PC-3 (cell line): ENCODE data around the gene SMYD3. TPM values are rescaled to one million over a fixed set of nuclear protein-coding genes. Genes with fewer than 3 reads are reported as not detected.
A peak's percentile ranks its signal among the peaks of the same experiment; 100 is the strongest.

ENCODE experiments used
- ATAC-seq: fragments of 200-7000 bp; cut with Tn5 transposase; 2 replicates; pipeline ENCODE4 v1.9.1; 2020; ENCODE audit warnings: mild to moderate bottlenecking, moderate library complexity
- BruUV-seq: library from RNA; stranded (reverse); fragments of 400-500 nt; replicated peaks from 2 replicates; lab custom pipeline; 2021; lab: Mats Ljungman, UMichigan
- CTCF ChIA-PET: fragments of 300-600 bp; sonication (Branson Sonifier 250); formaldehyde crosslinking; loops from one replicate; lab custom pipeline; 2022; ENCODE audit warnings: antibody characterized with exemption; lab: Charles Lee
- POLR2A ChIA-PET: fragments of 300-600 bp; sonication (Branson Sonifier 250); formaldehyde crosslinking; loops from one replicate; lab custom pipeline; 2022; ENCODE audit warnings: antibody characterized with exemption; ENCODE audit not compliant: unreplicated experiment; lab: Charles Lee
- DNase-seq: peaks from one replicate; pipeline ENCODE4 v3.0.0-alpha.2; 2015
- H2AFZ ChIP-seq: fragments of 300-600 bp; sonication (generic); 2 replicates; pipeline ENCODE4 v1.6.0; 2016; ENCODE audit warnings: antibody characterized with exemption, low read length
- H3F3A ChIP-seq: fragments of 300-600 bp; sonication (generic); one replicate; pipeline ENCODE4 v1.6.0; 2017; ENCODE audit warnings: antibody characterized with exemption, low read length, control low read depth, mild to moderate bottlenecking; ENCODE audit not compliant: unreplicated experiment
- H3K27ac ChIP-seq: fragments of 300-600 bp; sonication (generic); 2 replicates; pipeline ENCODE4 v1.5.1; 2016; ENCODE audit warnings: mild to moderate bottlenecking, low read length
- H3K27me3 ChIP-seq: fragments of 300-600 bp; sonication (generic); 2 replicates; pipeline ENCODE4 v1.6.1; 2016; ENCODE audit warnings: low read length, mixed read lengths
- H3K36me3 ChIP-seq: fragments of 300-600 bp; sonication (generic); 2 replicates; pipeline ENCODE4 v1.6.1; 2016; ENCODE audit warnings: low read depth, mixed run types, low read length, mixed read lengths
- H3K4me1 ChIP-seq: fragments of 300-600 bp; sonication (generic); 2 replicates; pipeline ENCODE4 v1.5.1; 2016; ENCODE audit warnings: low read length; ENCODE audit not compliant: insufficient read depth
- H3K4me2 ChIP-seq: fragments of 300-600 bp; sonication (generic); 2 replicates; pipeline ENCODE4 v1.6.0; 2016; ENCODE audit warnings: low read length
- H3K4me3 ChIP-seq: fragments of 300-600 bp; sonication (generic); 2 replicates; pipeline ENCODE4 v1.5.1; 2016; ENCODE audit warnings: mild to moderate bottlenecking, low read length, mixed read lengths
- H3K79me2 ChIP-seq: fragments of 300-600 bp; sonication (generic); 2 replicates; pipeline ENCODE4 v1.6.1; 2017; ENCODE audit warnings: low read length, mixed read lengths
- H3K9ac ChIP-seq: fragments of 300-600 bp; sonication (generic); 2 replicates; pipeline ENCODE4 v1.6.0; 2016; ENCODE audit warnings: mild to moderate bottlenecking, low read length
- H3K9me2 ChIP-seq: fragments of 300-600 bp; sonication (generic); replicated peaks from 2 replicates; pipeline ENCODE4 v1.6.1; 2016; ENCODE audit warnings: mixed run types, low read length, mixed read lengths
- H3K9me3 ChIP-seq: fragments of 300-600 bp; sonication (generic); 2 replicates; pipeline ENCODE4 v1.6.1; 2016; ENCODE audit warnings: low read length, mixed read lengths
- H4K20me1 ChIP-seq: fragments of 300-600 bp; sonication (generic); 2 replicates; pipeline ENCODE4 v1.6.1; 2016; ENCODE audit warnings: low read length, mixed read lengths
- EZH2 ChIP-seq: fragments of 300-600 bp; sonication (generic); IDR thresholded peaks from one replicate; pipeline ENCODE4 v1.6.1; 2017; ENCODE audit warnings: antibody characterized with exemption, mild to moderate bottlenecking, low read length; ENCODE audit not compliant: unreplicated experiment
- EZH2phosphoT487 ChIP-seq: fragments of 300-600 bp; sonication (generic); IDR thresholded peaks from 2 replicates; pipeline ENCODE4 v1.6.1; 2018; ENCODE audit warnings: mild to moderate bottlenecking, antibody characterized with exemption, low read length, borderline replicate concordance
- intact Hi-C: fragments of 100-400 bp; cut with micrococcal nuclease; formaldehyde crosslinking; loops from 2 replicates; pipeline ENCODE4 v1.9.0; 2023
- total RNA-seq: library from RNA; depleted of rRNA; stranded (reverse); fragments of >200 nt; gene quantifications from 2 replicates; pipeline ENCODE4 v1.2.3, GENCODE V29; 2014
- TF ChIP-seq, protein P1 (sequence below): fragments of 300-600 bp; sonication (generic); conservative IDR thresholded peaks from 2 replicates; pipeline ENCODE4 v1.5.1; 2017; ENCODE audit warnings: antibody characterized with exemption, low read depth, mild to moderate bottlenecking, low read length

Gene SMYD3
- total RNA-seq, 1 experiment from 2014 or later, result 33.0 TPM

DNA sequence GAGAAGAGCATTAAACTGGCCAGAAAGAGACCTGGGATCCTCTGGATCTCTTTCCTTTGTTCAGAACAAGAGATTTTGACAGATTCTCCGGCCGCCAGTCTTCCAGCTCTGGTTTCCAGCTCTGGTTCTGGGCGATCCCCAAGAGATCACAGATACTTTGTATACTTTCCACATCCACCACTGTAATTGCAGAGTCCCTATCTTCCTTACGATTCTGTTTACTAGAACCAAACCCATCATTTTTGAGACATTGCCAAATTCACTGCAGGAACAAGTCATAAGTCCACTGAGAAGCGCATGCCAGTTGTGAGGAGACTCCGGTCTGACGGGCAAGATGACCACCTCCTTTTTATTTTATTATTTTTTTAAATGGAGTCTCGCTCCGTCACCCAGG is 505.2 kb downstream of the SMYD3 start:
- CTCF ChIA-PET, result interaction anchor here (1.0 kb wide), 1 partner anchor 113 kb away, joined by 3 read pairs; no protein-coding TSS in a partner anchor
- no peak for DNase-seq
- Histone ChIP-seq H4K20me1 (peaks cover 4% of the 10 kb centered on the region; the same call in 1 of the 2 replicates), H2AFZ (no peak overlapping the region), H3K4me3 (no peak overlapping the region), H3K4me1 (peaks cover 31% of the 10 kb centered on the region), H3K79me2 (no peaks in the 10 kb centered on the region), H3K9me2 (no peaks in the 10 kb centered on the region), H3K9ac (no peak overlapping the region), H3K36me3 (no peaks in the 10 kb centered on the region), H3K9me3 (no peaks in the 10 kb centered on the region), H3K27ac (no peak overlapping the region), H3F3A (no peaks in the 10 kb centered on the region), H3K27me3 (no peaks in the 10 kb centered on the region), H3K4me2 (no peak overlapping the region)
- no TSS peak for BruUV-seq
- POLR2A ChIA-PET, result no interaction called here
- intact Hi-C loops, result loop anchor here (5.0 kb wide), 1 partner anchor 300 kb away; no protein-coding TSS in a partner anchor
- ATAC-seq, result no peak
- TF ChIP-seq EZH2phosphoT487, result no peak
- no peak for TF ChIP-seq EZH2
- TF ChIP-seq, protein P1, sequence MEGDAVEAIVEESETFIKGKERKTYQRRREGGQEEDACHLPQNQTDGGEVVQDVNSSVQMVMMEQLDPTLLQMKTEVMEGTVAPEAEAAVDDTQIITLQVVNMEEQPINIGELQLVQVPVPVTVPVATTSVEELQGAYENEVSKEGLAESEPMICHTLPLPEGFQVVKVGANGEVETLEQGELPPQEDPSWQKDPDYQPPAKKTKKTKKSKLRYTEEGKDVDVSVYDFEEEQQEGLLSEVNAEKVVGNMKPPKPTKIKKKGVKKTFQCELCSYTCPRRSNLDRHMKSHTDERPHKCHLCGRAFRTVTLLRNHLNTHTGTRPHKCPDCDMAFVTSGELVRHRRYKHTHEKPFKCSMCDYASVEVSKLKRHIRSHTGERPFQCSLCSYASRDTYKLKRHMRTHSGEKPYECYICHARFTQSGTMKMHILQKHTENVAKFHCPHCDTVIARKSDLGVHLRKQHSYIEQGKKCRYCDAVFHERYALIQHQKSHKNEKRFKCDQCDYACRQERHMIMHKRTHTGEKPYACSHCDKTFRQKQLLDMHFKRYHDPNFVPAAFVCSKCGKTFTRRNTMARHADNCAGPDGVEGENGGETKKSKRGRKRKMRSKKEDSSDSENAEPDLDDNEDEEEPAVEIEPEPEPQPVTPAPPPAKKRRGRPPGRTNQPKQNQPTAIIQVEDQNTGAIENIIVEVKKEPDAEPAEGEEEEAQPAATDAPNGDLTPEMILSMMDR, result no peak

- ATAC-seq, result no peak
- no TSS peak for BruUV-seq
- H3K36me3 ChIP-seq, result no peaks in the 10 kb centered on the region
Observed at GRCh38 chr1:246001142-246001836, 505.8 kb downstream of the SMYD3 start.

More at GRCh38 chr1:246001142-246001836, 505.8 kb downstream of the SMYD3 start:
- Histone ChIP-seq H3K27ac (no peak overlapping the region), H3K9me2 (no peaks in the 10 kb centered on the region), H3K9ac (no peak overlapping the region), H2AFZ (no peak overlapping the region), H3K4me3 (no peak overlapping the region), H3F3A (no peaks in the 10 kb centered on the region), H3K4me2 (no peak overlapping the region), H3K9me3 (no peaks in the 10 kb centered on the region), H4K20me1 (peaks cover 4% of the 10 kb centered on the region; the same call in 1 of the 2 replicates), H3K4me1 (peaks cover 31% of the 10 kb centered on the region), H3K27me3 (no peaks in the 10 kb centered on the region), H3K79me2 (no peaks in the 10 kb centered on the region)
- ChIA-PET CTCF (interaction anchor here (1.0 kb wide), 1 partner anchor 113 kb away, joined by 3 read pairs; no protein-coding TSS in a partner anchor), POLR2A (no interaction called here)
- DNase-seq, result peak; percentile 36
- intact Hi-C loops, result loop anchor here (5.0 kb wide), 1 partner anchor 299 kb away; no protein-coding TSS in a partner anchor
- TF ChIP-seq, protein P1, result no peak
- TF ChIP-seq EZH2 (no peak), EZH2phosphoT487 (no peak)
